ENCODE results near the gene SLC27A2.

GRCh38 chr15:50247819-50248655, 66.0 kb downstream of the SLC27A2 start:
- no peak for TF ChIP-seq ARNTL (CRISPR knock-in tag; IDR thresholded peaks at IDR 0.05; ENCODE audit: borderline replicate concordance, low read depth)
- TF ChIP-seq PATZ1 (CRISPR knock-in tag; IDR thresholded peaks at IDR 0.05; ENCODE audit: borderline replicate concordance), result no peak
- no peak for TF ChIP-seq TSHZ2 (CRISPR knock-in tag; IDR thresholded peaks at IDR 0.05)
- TF ChIP-seq ZFP3 (CRISPR knock-in tag; IDR thresholded peaks at IDR 0.05), result no peak
- TF ChIP-seq RARB (CRISPR knock-in tag; IDR thresholded peaks at IDR 0.05), result no peak
- TF ChIP-seq GLIS3 (CRISPR knock-in tag; IDR thresholded peaks at IDR 0.05), result no peak
- TF ChIP-seq ZC3H10 (CRISPR knock-in tag; IDR thresholded peaks at IDR 0.05), result no peak

Measured in SK-N-SH treated with all-trans-retinoic acid at 6 μM for 48 hours (cell line).